PC-9 (cell line): ENCODE results near the gene ALKBH6. TPM values are rescaled to one million over a fixed set of nuclear protein-coding genes. Genes with fewer than 3 reads are reported as not detected.

ENCODE experiments used
- BruUV-seq: library from RNA; stranded (reverse); fragments of 400-500 nt; replicated peaks from 2 replicates; lab custom pipeline; 2021; lab: Mats Ljungman, UMichigan
- CTCF ChIA-PET: fragments of 300-600 bp; sonication (Branson Sonifier 250); formaldehyde crosslinking; loops from one replicate; lab custom pipeline; 2022; ENCODE audit warnings: antibody characterized with exemption; lab: Charles Lee
- POLR2A ChIA-PET: fragments of 300-600 bp; sonication (Branson Sonifier 250); formaldehyde crosslinking; loops from one replicate; lab custom pipeline; 2022; ENCODE audit warnings: antibody characterized with exemption; ENCODE audit not compliant: unreplicated experiment; lab: Charles Lee
- DNase-seq, 2 experiments: peaks; one replicate each; pipeline versions ENCODE4 v3.0.0 to v3.0.0-alpha.2; 2015 to 2022; ENCODE audit warnings: mixed read lengths in 1 of 2
- H2AFZ ChIP-seq: fragments of 200-600 bp; sonication (generic); 2 replicates; pipeline ENCODE4 v1.8.1; 2017; ENCODE audit warnings: antibody characterized with exemption
- H3F3A ChIP-seq: fragments of 200-600 bp; sonication (generic); 2 replicates; pipeline ENCODE4 v1.8.1; 2017; ENCODE audit warnings: antibody characterized with exemption, mild to moderate bottlenecking, low read depth; ENCODE audit not compliant: insufficient read depth
- H3K27ac ChIP-seq: fragments of 200-600 bp; sonication (generic); 2 replicates; pipeline ENCODE4 v1.6.1; 2016; ENCODE audit warnings: mixed run types
- H3K27me3 ChIP-seq: fragments of 200-600 bp; sonication (generic); 2 replicates; pipeline ENCODE4 v1.6.1; 2016; ENCODE audit warnings: low read depth, mixed run types; ENCODE audit not compliant: insufficient read depth
- H3K36me3 ChIP-seq: fragments of 200-600 bp; sonication (generic); 2 replicates; pipeline ENCODE4 v1.6.1; 2016; ENCODE audit warnings: low read depth, mixed run types
- H3K4me1 ChIP-seq: fragments of 200-600 bp; sonication (generic); replicated peaks from 2 replicates; pipeline ENCODE4 v1.6.1; 2016; ENCODE audit warnings: mixed run types; ENCODE audit not compliant: insufficient read depth
- H3K4me2 ChIP-seq: fragments of 200-600 bp; sonication (generic); 2 replicates; pipeline ENCODE4 v1.6.1; 2017; ENCODE audit warnings: mixed run types
- H3K4me3 ChIP-seq: fragments of 200-600 bp; sonication (generic); 2 replicates; pipeline ENCODE4 v1.6.1; 2016; ENCODE audit warnings: mixed run types
- H3K79me2 ChIP-seq: fragments of 200-600 bp; sonication (generic); 2 replicates; pipeline ENCODE4 v1.6.1; 2017; ENCODE audit warnings: low read depth, mixed run types
- H3K9me2 ChIP-seq: fragments of 200-600 bp; sonication (generic); 2 replicates; pipeline ENCODE4 v1.8.1; 2017; ENCODE audit warnings: mild to moderate bottlenecking; ENCODE audit not compliant: insufficient read depth
- H3K9me3 ChIP-seq: fragments of 200-600 bp; sonication (generic); 2 replicates; pipeline ENCODE4 v1.8.1; 2016; ENCODE audit warnings: low read depth; ENCODE audit not compliant: insufficient read depth
- H4K20me1 ChIP-seq: fragments of 200-600 bp; sonication (generic); 2 replicates; pipeline ENCODE4 v1.8.1; 2017; ENCODE audit not compliant: insufficient read depth
- CTCF ChIP-seq: fragments of 200-600 bp; sonication (generic); conservative IDR thresholded peaks from 2 replicates; pipeline ENCODE4 v1.6.1; 2017; ENCODE audit warnings: mixed run types, antibody characterized with exemption, mild to moderate bottlenecking, moderate library complexity
- EZH2 ChIP-seq: fragments of 200-600 bp; sonication (generic); IDR thresholded peaks from 2 replicates; pipeline ENCODE4 v1.8.0; 2017; ENCODE audit warnings: antibody characterized with exemption, low read depth
- intact Hi-C: fragments of 100-400 bp; cut with micrococcal nuclease; formaldehyde crosslinking; loops from one replicate; pipeline ENCODE4 v1.10.0; 2022; ENCODE audit not compliant: unreplicated experiment
- total RNA-seq: library from RNA; stranded (reverse); gene quantifications from 2 replicates; pipeline ENCODE4 v1.2.3, GENCODE V29; 2021

Gene ALKBH6
- total RNA-seq, 1 experiment from 2014 or later, result 55.1 TPM

DNA sequence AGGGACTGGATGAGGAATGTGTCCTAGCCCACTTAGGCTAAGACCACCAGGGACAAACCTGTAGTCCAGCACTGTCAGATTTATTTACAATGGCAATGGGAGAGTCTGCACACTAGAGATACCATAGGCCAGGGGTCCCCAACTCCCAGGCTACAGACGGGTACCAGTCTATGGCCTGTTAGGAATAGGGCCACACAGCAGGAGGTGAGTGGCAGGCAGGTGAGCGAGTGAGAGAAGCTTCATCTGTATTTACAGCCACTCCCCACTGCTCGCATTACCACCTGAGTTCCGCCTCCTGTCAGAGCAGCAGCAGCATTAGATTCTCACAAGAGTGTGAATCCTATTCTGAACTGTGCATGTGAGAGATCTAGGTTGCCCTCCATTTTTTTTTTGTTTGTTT lies 37.6 kb upstream of the ALKBH6 start:
- POLR2A ChIA-PET, result no interaction called here
- no peak for DNase-seq
- Histone ChIP-seq H3K9me2 (no peaks in the 10 kb centered on the region), H3K27ac (no peak overlapping the region), H3K9me3 (no peaks in the 10 kb centered on the region), H3K4me2 (no peak overlapping the region), H2AFZ (no peak overlapping the region), H3K27me3 (no peaks in the 10 kb centered on the region), H3K79me2 (peaks cover 12% of the 10 kb centered on the region; the same call in 1 of the 2 replicates), H4K20me1 (no peaks in the 10 kb centered on the region), H3K4me1 (peaks cover 12% of the 10 kb centered on the region; the same call in 1 of the 2 replicates), H3F3A (peaks cover 21% of the 10 kb centered on the region; the same call in 1 of the 2 replicates), H3K4me3 (no peak overlapping the region), H3K36me3 (no peaks in the 10 kb centered on the region)
- CTCF ChIA-PET, result no interaction called here
- no TSS peak for BruUV-seq
- intact Hi-C loops, result loop anchor here (10.0 kb wide), 1 partner anchor 63 kb away; the partner anchor contains the start of genes OVOL3, POLR2I and TBCB
- TF ChIP-seq CTCF, result no peak
- TF ChIP-seq EZH2, result no peak

GRCh38 chr19:36051236-36051635 lies 37.2 kb upstream of the ALKBH6 start:
- CTCF ChIA-PET, result no interaction called here
- no TSS peak for BruUV-seq
- Histone ChIP-seq H3K36me3 (no peaks in the 10 kb centered on the region), H3K79me2 (peaks cover 8% of the 10 kb centered on the region; the same call in 1 of the 2 replicates), H3K27ac (no peak overlapping the region), H3K4me3 (no peak overlapping the region), H2AFZ (no peak overlapping the region), H3K27me3 (no peaks in the 10 kb centered on the region), H3K4me1 (peaks cover 12% of the 10 kb centered on the region; the same call in 1 of the 2 replicates), H3K9me3 (no peaks in the 10 kb centered on the region), H4K20me1 (no peaks in the 10 kb centered on the region), H3K4me2 (no peak overlapping the region), H3F3A (peaks cover 21% of the 10 kb centered on the region; the same call in 1 of the 2 replicates), H3K9me2 (no peaks in the 10 kb centered on the region)
- POLR2A ChIA-PET, result no interaction called here
- TF ChIP-seq EZH2 (no peak), CTCF (no peak)
- intact Hi-C loops, result loop anchor here (10.0 kb wide), 1 partner anchor 64 kb away; the partner anchor contains the start of genes OVOL3, POLR2I and TBCB
- DNase-seq, result no peak

GRCh38 chr19:36049080-36049698 lies 35.2 kb upstream of the ALKBH6 start:
- no peak for DNase-seq
- TF ChIP-seq CTCF (no peak), EZH2 (no peak)
- Histone ChIP-seq H3K79me2 (no peaks in the 10 kb centered on the region), H3K27ac (no peak overlapping the region), H3K9me2 (no peaks in the 10 kb centered on the region), H3F3A (peaks cover 21% of the 10 kb centered on the region; the same call in 1 of the 2 replicates), H3K27me3 (no peaks in the 10 kb centered on the region), H3K36me3 (no peaks in the 10 kb centered on the region), H3K4me2 (no peak overlapping the region), H2AFZ (no peak overlapping the region), H4K20me1 (no peaks in the 10 kb centered on the region), H3K9me3 (no peaks in the 10 kb centered on the region), H3K4me1 (0 out of 2 replicates have a peak, but pooled peaks cover 5% of the 10 kb centered on the region), H3K4me3 (no peak overlapping the region)
- CTCF ChIA-PET, result no interaction called here
- intact Hi-C loops, result no loop called here
- BruUV-seq, result no TSS peak
- POLR2A ChIA-PET, result no interaction called here
